ENCODE measurements around the gene DUOXA1. TPM values are rescaled to one million over a fixed set of nuclear protein-coding genes. Genes with fewer than 3 reads are reported as not detected.
A peak's percentile ranks its signal among the peaks of the same experiment; 100 is the strongest.

The DUOXA1 gene
- polyA plus RNA-seq, 2 of the 4 experiments (the other 2 are of a cell fraction) = 0.18 to 0.23 TPM

DNA sequence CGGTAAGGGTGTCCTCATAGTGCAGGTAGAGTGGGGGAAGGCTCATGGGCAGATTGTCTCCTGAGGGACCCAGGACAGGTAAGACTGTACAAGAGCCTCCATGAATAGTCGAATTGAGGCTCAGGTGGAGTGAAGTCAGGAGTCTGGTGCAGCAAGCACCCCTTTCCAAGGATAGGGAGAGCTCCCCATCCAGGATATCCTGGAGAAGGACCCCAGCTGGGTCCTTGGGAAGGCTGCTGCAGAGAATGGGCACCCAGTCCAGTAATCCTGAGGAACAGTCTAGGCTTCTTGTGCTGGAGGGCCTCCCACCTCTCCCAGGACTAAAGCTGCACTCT is 15.0 kb downstream of the DUOXA1 start:
- TF ChIP-seq NFE2L2 (conservative IDR thresholded peaks at IDR 0.05; ENCODE audit: low read length) (no peak), ZFP36 (IDR thresholded peaks at IDR 0.05; ENCODE audit: borderline replicate concordance, partially characterized antibody) (no peak), SMC3 (IDR thresholded peaks at IDR 0.05) (no peak), ZNF302 (CRISPR knock-in tag; IDR thresholded peaks at IDR 0.05) (no peak), HOXA7 (CRISPR knock-in tag; IDR thresholded peaks at IDR 0.05) (no peak), RCOR1 (IDR thresholded peaks at IDR 0.05; ENCODE audit: low read depth, low read length) (no peak), HEYL (CRISPR knock-in tag; IDR thresholded peaks at IDR 0.05) (no peak), NPAS2 (CRISPR knock-in tag; IDR thresholded peaks at IDR 0.05; ENCODE audit: borderline replicate concordance) (no peak)
- TF ChIP-seq, protein P1, sequence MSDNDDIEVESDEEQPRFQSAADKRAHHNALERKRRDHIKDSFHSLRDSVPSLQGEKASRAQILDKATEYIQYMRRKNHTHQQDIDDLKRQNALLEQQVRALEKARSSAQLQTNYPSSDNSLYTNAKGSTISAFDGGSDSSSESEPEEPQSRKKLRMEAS (IDR thresholded peaks at IDR 0.05) = no peak
- H3K4me2 ChIP-seq = peak overlapping the region; percentile 64
- FAIRE-seq (no peak), DNase-seq (ENCODE audit: low read depth in 1 of 2, low spot score in 1 of 2) (no peak), ATAC-seq (no peak)
- no peak overlapping the region; the same call in 2 of the 3 replicates for H3K4me3 ChIP-seq
- POLR2A ChIA-PET = no interaction called here
- no peaks in the 10 kb centered on the region for H3K4me1 ChIP-seq
- 24% methylated on average over 2 of the region's 2 CpGs for WGBS (ENCODE audit: missing lambda C conversion rate)
- H3K27ac ChIP-seq = no peak overlapping the region
- H3K9me3 ChIP-seq = no peaks in the 10 kb centered on the region
- CTCF ChIA-PET = interaction anchor here (0.8 to 2.2 kb wide), 6 partner anchors 12 to 146 kb away, joined by 3 to 5 read pairs (median 4); no protein-coding TSS in a partner anchor

DNA sequence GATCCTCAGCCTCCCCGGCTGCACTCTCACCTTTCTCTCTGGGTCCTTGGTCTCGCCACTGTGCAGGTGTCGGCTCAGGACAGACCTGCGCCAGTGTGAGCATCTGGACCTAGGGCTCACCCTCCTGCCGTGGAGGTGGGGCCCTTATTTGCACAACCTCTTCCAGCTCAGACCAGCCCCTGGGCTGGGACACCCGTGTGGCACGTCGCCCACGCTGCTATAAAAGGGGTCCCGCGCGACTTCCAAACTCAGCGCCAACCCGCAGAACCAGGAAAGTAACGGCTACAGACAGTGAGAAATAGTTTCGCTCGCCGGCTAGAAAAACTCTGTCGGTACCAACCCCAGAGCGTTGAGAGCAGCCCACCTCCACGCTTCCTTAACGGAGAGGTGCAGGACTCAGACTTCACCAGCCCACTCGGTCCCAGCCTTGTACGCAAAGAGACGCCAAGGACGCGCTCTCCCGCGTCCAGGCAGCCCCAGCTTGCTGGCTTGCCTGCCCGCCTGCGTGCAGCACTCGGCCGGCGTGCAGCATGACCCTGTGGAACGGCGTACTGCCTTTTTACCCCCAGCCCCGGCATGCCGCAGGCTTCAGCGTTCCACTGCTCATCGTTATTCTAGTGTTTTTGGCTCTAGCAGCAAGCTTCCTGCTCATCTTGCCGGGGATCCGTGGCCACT is 15.5 kb downstream of the DUOXA1 start, which contains the start of the genes DUOX2 and DUOXA2:
TSS of gene DUOX2 (minus strand) at position 97 of the 675 bp plus-strand sequence. CDS start 761 bp downstream, outside the sequence.
TSS of gene DUOXA2 (plus strand) at position 251 of the 675 bp plus-strand sequence. CDS start at position 531, 280 bp downstream.
- WGBS (ENCODE audit: missing lambda C conversion rate) = 17% methylated on average over 24 of the region's 42 CpGs
- POLR2A ChIA-PET = no interaction called here
- Histone ChIP-seq H3K9me3 (no peaks in the 10 kb centered on the region), H3K4me2 (peak within 1 kb of the TSS; percentile 64), H3K27ac (no peak within 1 kb of the TSS), H3K4me3 (peak within 1 kb of the TSS; percentile 26; the same call in 2 of the 3 replicates), H3K4me1 (no peaks in the 10 kb centered on the region)
- TF ChIP-seq SMC3 (IDR thresholded peaks at IDR 0.05) (no peak), GATA3 (IDR thresholded peaks at IDR 0.05; ENCODE audit: borderline replicate concordance) (no peak), ZFP36 (IDR thresholded peaks at IDR 0.05; ENCODE audit: borderline replicate concordance, partially characterized antibody) (no peak), HOXB5 (CRISPR knock-in tag; IDR thresholded peaks at IDR 0.05) (no peak), EHF (CRISPR knock-in tag; IDR thresholded peaks at IDR 0.05) (no peak), MYC (IDR thresholded peaks at IDR 0.05; ENCODE audit: borderline replicate concordance, low read length) (no peak), HOXB13 (CRISPR knock-in tag; IDR thresholded peaks at IDR 0.05; ENCODE audit: low read depth) (no peak), CHD2 (IDR thresholded peaks at IDR 0.05; ENCODE audit: low read length, partially characterized antibody) (no peak), HDAC2 (IDR thresholded peaks at IDR 0.05) (no peak), SREBF2 (IDR thresholded peaks at IDR 0.05) (no peak), JUN (IDR thresholded peaks at IDR 0.05) (no peak), FOSB (CRISPR knock-in tag; IDR thresholded peaks at IDR 0.05) (no peak), RCOR1 (IDR thresholded peaks at IDR 0.05; ENCODE audit: low read depth, low read length) (no peak), RNF2 (IDR thresholded peaks at IDR 0.05; ENCODE audit: borderline replicate concordance, low read depth) (no peak)
- TF ChIP-seq, protein P2, sequence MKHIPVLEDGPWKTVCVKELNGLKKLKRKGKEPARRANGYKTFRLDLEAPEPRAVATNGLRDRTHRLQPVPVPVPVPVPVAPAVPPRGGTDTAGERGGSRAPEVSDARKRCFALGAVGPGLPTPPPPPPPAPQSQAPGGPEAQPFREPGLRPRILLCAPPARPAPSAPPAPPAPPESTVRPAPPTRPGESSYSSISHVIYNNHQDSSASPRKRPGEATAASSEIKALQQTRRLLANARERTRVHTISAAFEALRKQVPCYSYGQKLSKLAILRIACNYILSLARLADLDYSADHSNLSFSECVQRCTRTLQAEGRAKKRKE (CRISPR knock-in tag; IDR thresholded peaks at IDR 0.05; ENCODE audit: low read depth) = no peak
- TF ChIP-seq, protein P3, sequence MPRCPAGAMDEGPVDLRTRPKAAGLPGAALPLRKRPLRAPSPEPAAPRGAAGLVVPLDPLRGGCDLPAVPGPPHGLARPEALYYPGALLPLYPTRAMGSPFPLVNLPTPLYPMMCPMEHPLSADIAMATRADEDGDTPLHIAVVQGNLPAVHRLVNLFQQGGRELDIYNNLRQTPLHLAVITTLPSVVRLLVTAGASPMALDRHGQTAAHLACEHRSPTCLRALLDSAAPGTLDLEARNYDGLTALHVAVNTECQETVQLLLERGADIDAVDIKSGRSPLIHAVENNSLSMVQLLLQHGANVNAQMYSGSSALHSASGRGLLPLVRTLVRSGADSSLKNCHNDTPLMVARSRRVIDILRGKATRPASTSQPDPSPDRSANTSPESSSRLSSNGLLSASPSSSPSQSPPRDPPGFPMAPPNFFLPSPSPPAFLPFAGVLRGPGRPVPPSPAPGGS (IDR thresholded peaks at IDR 0.05) = no peak
- TF ChIP-seq, protein P4, sequence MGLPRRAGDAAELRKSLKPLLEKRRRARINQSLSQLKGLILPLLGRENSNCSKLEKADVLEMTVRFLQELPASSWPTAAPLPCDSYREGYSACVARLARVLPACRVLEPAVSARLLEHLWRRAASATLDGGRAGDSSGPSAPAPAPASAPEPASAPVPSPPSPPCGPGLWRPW (IDR thresholded peaks at IDR 0.05) = no peak
- TF ChIP-seq, protein P5, sequence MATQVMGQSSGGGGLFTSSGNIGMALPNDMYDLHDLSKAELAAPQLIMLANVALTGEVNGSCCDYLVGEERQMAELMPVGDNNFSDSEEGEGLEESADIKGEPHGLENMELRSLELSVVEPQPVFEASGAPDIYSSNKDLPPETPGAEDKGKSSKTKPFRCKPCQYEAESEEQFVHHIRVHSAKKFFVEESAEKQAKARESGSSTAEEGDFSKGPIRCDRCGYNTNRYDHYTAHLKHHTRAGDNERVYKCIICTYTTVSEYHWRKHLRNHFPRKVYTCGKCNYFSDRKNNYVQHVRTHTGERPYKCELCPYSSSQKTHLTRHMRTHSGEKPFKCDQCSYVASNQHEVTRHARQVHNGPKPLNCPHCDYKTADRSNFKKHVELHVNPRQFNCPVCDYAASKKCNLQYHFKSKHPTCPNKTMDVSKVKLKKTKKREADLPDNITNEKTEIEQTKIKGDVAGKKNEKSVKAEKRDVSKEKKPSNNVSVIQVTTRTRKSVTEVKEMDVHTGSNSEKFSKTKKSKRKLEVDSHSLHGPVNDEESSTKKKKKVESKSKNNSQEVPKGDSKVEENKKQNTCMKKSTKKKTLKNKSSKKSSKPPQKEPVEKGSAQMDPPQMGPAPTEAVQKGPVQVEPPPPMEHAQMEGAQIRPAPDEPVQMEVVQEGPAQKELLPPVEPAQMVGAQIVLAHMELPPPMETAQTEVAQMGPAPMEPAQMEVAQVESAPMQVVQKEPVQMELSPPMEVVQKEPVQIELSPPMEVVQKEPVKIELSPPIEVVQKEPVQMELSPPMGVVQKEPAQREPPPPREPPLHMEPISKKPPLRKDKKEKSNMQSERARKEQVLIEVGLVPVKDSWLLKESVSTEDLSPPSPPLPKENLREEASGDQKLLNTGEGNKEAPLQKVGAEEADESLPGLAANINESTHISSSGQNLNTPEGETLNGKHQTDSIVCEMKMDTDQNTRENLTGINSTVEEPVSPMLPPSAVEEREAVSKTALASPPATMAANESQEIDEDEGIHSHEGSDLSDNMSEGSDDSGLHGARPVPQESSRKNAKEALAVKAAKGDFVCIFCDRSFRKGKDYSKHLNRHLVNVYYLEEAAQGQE (IDR thresholded peaks at IDR 0.05) = no peak
- FAIRE-seq (no peak), ATAC-seq (no peak), DNase-seq (ENCODE audit: low read depth in 1 of 2, low spot score in 1 of 2) (no peak)
- CTCF ChIA-PET = interaction anchor here (0.8 to 2.2 kb wide), 6 partner anchors 12 to 146 kb away, joined by 3 to 5 read pairs (median 4); no protein-coding TSS in a partner anchor
